GM21723 (cell line): ENCODE results near the gene UGT1A10.
"Not testable (repeated sequence)": the region's sequence is repeated elsewhere in the genome, so short reads cannot be mapped to it uniquely, and the experiment has no call there.

Experiments
- ATAC-seq: cut with Tn5 transposase; IDR thresholded peaks from one replicate; pipeline ENCODE4 v1.9.1; 2021; ENCODE audit warnings: mild to moderate bottlenecking, moderate library complexity; ENCODE audit not compliant: unreplicated experiment

The UGT1A10 gene

DNA sequence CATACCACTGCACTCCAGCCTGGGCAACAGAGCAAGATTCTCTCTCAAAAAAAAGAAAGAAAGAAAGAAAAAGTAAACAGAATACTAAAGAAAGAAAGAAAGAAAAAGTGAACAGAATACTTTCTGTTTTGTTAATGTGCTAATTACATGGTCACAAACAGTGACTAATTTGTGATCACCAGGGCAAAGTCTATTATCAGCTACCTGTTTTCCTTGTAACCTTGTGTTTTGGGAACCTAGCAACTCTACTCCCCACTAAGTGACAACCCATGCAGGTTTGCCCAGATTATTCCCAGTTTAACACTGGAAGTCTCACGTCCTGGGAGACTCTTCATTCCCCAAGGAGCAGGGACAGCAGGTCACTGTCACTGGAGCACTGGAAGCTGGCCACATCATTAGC lies 18.8 kb downstream of the UGT1A10 start:
- ATAC-seq, result no peak

- ATAC-seq, result not testable (repeated sequence)
Measured at GRCh38 chr2:233655943-233656342, 19.7 kb downstream of the UGT1A10 start.

DNA sequence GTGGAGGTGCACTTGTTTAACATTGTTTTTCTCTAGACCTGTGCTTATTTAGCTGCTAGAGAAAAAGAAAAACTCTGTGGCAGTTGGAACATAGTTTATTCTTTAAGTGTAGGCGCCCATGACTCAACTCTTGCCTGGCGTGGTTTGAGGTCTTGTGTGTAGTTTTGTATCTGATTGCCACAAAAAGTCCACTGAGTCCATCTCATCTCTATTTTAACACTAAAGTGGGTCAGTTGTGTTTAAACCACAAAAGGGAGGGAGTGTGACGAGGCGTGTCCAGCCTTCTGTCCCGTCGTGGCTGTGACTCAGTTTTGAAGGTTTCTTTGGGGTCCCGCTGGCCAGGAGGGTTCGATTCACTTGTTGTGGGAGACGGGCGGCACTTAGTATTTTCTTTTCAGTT lies 20.2 kb downstream of the UGT1A10 start:
- no peak for ATAC-seq

GRCh38 chr2:233658610-233659009 lies 22.4 kb downstream of the UGT1A10 start:
- no peak for ATAC-seq

- ATAC-seq, result no peak
Measured at GRCh38 chr2:233663911-233664310, 27.7 kb downstream of the UGT1A10 start.

- ATAC-seq, result no peak
Measured at GRCh38 chr2:233668605-233669260, 32.5 kb downstream of the UGT1A10 start.

DNA sequence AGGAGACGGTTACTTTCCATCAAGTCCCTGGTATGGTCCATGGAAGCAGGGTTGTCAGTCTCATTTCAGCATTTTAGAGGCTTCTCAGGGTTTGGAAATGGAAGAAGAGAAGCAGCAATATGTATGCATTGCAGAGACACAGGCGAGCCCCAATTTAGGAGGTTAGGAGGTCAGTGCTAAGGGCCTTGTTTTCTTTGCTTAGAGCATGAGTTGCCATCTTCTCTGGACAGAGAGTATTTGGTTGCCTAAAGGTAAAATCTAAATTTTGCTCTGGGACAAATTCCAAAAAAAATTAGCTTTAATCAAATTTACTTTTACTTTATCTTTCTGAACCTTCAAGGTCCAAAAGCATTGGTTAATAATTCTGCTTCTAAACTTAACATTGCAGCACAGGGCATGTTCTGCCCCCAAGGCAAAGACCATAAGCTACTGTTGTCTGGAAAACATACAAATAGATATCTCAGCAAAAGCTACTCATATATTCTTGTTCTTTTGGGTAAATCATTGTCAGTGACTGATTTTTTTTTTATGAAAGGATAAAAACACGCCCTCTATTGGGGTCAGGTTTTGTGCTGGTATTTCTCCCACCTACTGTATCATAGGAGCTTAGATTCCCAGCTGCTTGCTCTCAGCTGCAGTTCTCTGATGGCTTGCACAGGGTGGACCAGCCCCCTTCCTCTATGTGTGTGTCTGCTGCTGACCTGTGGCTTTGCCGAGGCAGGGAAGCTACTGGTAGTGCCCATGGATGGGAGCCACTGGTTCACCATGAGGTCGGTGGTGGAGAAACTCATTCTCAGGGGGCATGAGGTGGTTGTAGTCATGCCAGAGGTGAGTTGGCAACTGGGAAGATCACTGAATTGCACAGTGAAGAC lies 35.3 kb downstream of the UGT1A10 start, which contains the start of gene UGT1A9:
Gene UGT1A9, plus strand, starts transcription at position 609 of the 872 bp plus-strand sequence. Its CDS starts 37 bp downstream, at position 646.
- no peak for ATAC-seq

DNA sequence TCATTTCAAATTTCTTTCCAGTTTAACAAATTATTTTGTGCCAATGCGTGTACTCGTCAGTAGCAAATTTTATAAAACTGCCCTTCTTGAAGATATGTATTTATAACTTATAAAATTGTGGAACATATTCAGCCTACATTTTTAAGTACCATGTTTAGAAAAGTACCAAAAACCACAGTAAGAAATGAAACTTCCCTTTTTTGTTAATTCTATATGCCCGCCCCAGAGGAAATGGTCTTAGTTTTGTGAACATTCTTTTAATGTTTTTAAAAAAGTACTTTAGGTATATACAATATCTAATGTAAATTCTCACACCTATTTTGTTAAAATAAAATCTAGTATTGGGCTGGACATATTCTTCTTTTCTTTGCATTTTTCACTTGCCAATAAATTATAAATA lies 36.6 kb downstream of the UGT1A10 start:
- ATAC-seq, result no peak

DNA sequence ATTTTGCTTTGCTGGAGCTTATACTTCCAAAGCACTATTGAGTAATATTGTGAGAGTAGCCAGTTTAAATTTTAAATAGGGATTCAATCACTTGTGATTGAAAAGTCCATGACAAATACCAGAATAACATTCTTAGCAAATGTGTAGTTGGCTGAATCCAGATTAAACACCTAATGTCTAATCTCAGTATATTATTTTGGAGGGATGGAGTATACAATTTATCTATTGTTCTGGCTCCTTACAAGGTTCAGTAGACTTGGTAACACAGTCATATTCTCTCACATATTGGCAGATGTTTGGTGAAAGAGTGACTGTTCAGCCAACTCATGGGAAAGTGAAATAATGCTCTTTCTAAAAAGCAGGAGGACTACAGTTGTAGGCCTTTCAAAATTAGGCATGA lies 37.6 kb downstream of the UGT1A10 start:
- ATAC-seq, result no peak

GRCh38 chr2:233674314-233674713 lies 38.1 kb downstream of the UGT1A10 start:
- no peak for ATAC-seq

GRCh38 chr2:233674995-233675394 lies 38.7 kb downstream of the UGT1A10 start:
- ATAC-seq, result no peak

GRCh38 chr2:233676046-233676445 lies 39.8 kb downstream of the UGT1A10 start:
- ATAC-seq, result no peak

GRCh38 chr2:233679196-233679595 lies 42.9 kb downstream of the UGT1A10 start:
- ATAC-seq, result no peak

GRCh38 chr2:233680361-233681045 lies 44.3 kb downstream of the UGT1A10 start:
- ATAC-seq, result no peak

DNA sequence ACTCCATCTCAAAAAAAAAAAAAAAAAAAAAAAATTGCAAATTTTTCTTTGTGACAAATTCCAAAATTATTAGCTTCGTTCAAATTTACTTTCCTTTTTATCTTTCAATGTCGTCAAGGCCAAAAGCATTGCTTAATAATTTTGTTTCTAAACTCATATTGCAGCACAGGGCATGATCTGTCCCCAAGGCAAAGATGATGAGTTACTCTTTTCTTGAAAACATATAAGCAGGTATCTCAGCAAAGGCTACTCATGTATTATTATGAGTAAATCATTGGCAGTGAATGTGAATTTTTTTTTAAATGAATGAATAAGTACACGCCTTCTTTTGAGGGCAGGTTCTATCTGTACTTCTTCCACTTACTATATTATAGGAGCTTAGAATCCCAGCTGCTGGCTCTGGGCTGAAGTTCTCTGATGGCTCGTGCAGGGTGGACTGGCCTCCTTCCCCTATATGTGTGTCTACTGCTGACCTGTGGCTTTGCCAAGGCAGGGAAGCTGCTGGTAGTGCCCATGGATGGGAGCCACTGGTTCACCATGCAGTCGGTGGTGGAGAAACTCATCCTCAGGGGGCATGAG lies 45.4 kb downstream of the UGT1A10 start, which contains the start of gene UGT1A7:
Gene UGT1A7, plus strand, starts transcription at position 381 of the 579 bp plus-strand sequence. Its CDS starts 37 bp downstream, at position 418.
- ATAC-seq, result no peak

GRCh38 chr2:233684640-233685039 lies 48.4 kb downstream of the UGT1A10 start:
- ATAC-seq, result no peak

DNA sequence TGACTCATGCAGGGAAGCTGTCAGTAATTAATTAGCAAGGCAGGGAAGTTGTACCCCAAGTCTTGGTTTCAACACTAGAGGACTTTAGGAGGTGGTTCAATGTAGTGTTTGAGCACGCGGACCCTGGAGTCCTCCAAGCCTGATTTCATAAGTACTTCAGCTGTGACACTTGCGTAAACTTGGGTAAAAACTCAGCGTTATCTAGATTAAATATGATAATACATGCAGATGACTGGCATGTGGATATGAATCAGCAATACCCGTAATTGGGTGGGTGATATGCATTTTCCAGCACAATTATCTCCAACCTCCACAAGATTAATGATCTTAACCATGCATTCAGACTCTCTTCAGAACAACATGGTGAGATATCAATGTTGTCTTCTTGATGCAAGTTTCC lies 50.7 kb downstream of the UGT1A10 start:
- ATAC-seq, result no peak

GRCh38 chr2:233688341-233688740 lies 52.1 kb downstream of the UGT1A10 start:
- no peak for ATAC-seq

DNA sequence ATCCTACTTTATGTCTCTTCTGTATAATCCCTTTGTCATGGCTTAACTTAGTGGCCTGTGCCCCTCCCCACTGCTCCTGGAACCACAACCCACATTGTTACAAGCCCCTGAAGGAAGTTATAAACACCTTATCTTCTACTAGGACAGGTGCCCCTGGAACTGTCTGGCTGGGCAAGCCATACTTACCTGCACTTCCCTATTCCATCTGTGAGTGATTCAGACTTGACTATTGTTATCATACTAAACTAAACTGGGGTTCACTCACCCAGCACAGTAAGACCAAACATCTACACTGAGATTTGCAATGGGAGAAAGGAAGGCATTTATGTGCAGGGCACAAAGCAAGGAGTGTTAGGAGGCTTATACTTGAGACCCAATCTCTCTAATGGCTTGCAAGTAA lies 52.8 kb downstream of the UGT1A10 start:
- ATAC-seq, result no peak

DNA sequence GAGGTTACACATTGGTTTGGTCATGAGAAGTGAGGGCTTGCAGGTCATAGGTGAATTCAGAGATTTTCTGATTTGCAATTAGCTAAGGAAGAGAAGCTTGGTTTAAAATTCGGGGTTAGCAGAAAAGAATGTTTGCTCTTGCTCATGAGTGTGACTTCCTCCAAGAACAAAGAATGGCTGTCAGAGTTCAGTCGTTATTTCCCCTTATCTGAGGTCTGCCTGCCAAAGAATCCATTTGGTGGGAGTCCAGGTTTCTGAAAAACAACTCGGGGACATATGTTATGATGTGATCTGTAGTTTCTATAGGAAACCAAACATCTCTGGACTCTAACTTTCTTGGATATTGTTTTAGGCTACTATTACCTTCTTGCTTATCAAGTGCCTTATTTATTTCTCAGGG lies 53.3 kb downstream of the UGT1A10 start:
- ATAC-seq, result no peak

DNA sequence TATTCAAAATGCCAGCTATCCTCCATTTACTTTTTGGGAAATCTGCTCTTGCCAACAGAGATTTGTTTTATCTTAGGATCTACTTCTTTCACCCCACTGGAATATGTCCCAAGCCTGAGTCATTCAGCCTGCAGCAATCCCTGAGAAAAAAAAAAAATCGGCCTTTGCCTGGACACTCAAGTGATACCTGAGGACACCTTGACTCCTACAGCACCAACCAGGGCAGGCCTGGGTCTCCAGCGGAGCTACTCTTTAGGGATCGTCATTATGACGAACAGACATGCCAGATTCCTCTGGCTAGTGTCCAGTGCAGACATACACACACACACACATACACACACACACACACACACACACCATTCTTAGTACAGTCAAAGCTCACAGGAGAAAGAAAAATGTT lies 54.2 kb downstream of the UGT1A10 start:
- no peak for ATAC-seq
